Panc1 (cell line): ENCODE measurements around the gene SPR.

Experiments
- TCF7L2 ChIP-seq: IDR thresholded peaks from 2 replicates; pipeline ENCODE4 v1.6.1; 2011; ENCODE audit warnings: mild to moderate bottlenecking, low read depth, low read length, inconsistent platforms
- TF ChIP-seq, protein P1 (sequence below), 2 experiments: IDR thresholded peaks; 2 replicates each; pipeline ENCODE4 v1.6.1; 2011 to 2012; ENCODE audit warnings: low read depth in 2 of 2, control low read depth in 1 of 2, low read length in 1 of 2, mild to moderate bottlenecking in 1 of 2, moderate library complexity in 1 of 2; ENCODE audit not compliant: insufficient read depth in 1 of 2

GRCh38 chr2:72862239-72862988 lies 24.8 kb upstream of the SPR start:
- TF ChIP-seq, protein P1, sequence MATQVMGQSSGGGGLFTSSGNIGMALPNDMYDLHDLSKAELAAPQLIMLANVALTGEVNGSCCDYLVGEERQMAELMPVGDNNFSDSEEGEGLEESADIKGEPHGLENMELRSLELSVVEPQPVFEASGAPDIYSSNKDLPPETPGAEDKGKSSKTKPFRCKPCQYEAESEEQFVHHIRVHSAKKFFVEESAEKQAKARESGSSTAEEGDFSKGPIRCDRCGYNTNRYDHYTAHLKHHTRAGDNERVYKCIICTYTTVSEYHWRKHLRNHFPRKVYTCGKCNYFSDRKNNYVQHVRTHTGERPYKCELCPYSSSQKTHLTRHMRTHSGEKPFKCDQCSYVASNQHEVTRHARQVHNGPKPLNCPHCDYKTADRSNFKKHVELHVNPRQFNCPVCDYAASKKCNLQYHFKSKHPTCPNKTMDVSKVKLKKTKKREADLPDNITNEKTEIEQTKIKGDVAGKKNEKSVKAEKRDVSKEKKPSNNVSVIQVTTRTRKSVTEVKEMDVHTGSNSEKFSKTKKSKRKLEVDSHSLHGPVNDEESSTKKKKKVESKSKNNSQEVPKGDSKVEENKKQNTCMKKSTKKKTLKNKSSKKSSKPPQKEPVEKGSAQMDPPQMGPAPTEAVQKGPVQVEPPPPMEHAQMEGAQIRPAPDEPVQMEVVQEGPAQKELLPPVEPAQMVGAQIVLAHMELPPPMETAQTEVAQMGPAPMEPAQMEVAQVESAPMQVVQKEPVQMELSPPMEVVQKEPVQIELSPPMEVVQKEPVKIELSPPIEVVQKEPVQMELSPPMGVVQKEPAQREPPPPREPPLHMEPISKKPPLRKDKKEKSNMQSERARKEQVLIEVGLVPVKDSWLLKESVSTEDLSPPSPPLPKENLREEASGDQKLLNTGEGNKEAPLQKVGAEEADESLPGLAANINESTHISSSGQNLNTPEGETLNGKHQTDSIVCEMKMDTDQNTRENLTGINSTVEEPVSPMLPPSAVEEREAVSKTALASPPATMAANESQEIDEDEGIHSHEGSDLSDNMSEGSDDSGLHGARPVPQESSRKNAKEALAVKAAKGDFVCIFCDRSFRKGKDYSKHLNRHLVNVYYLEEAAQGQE (IDR thresholded peaks at IDR 0.05; ENCODE audit: insufficient read depth in 1 of 2, low read depth in 2 of 2, low read length in 1 of 2): peak in 1 of 2 experiments; percentile 73; a peak in 1 of 4 replicates
- TF ChIP-seq TCF7L2: no peak
